ENCODE data around the gene GAB1.
A peak's percentile ranks its signal among the peaks of the same experiment; 100 is the strongest.
"Not testable (repeated sequence)": the region's sequence is repeated elsewhere in the genome, so short reads cannot be mapped to it uniquely, and the experiment has no call there.

GAB1 gene

GRCh38 chr4:143337600-143338287 is 1.1 kb downstream of the GAB1 start:
- DNase-seq (ENCODE audit: low read depth in 2 of 2): peak; percentile 36 to 38

GRCh38 chr4:143338313-143338712 is 1.6 kb downstream of the GAB1 start:
- DNase-seq (ENCODE audit: low read depth in 2 of 2): no peak

- no peak for DNase-seq (ENCODE audit: low read depth in 2 of 2)
Observed at GRCh38 chr4:143339497-143339896, 2.8 kb downstream of the GAB1 start.

GRCh38 chr4:143341186-143341755 is 4.6 kb downstream of the GAB1 start:
- no peak for DNase-seq (ENCODE audit: low read depth in 2 of 2)

GRCh38 chr4:143343276-143343831 is 6.7 kb downstream of the GAB1 start:
- no peak for DNase-seq (ENCODE audit: low read depth in 2 of 2)

GRCh38 chr4:143344041-143344440 is 7.4 kb downstream of the GAB1 start:
- no peak for DNase-seq (ENCODE audit: low read depth in 2 of 2)

GRCh38 chr4:143344774-143345173 is 8.1 kb downstream of the GAB1 start:
- no peak for DNase-seq (ENCODE audit: low read depth in 2 of 2)

GRCh38 chr4:143345356-143345755 is 8.7 kb downstream of the GAB1 start:
- DNase-seq (ENCODE audit: low read depth in 2 of 2): no peak

- DNase-seq (ENCODE audit: low read depth in 2 of 2): no peak
Observed at GRCh38 chr4:143346206-143346605, 9.5 kb downstream of the GAB1 start.

GRCh38 chr4:143347484-143348111 is 10.9 kb downstream of the GAB1 start:
- no peak for DNase-seq (ENCODE audit: low read depth in 2 of 2)

- DNase-seq (ENCODE audit: low read depth in 2 of 2): no peak
Observed at GRCh38 chr4:143348233-143349077, 11.8 kb downstream of the GAB1 start.

GRCh38 chr4:143349858-143350527 is 13.3 kb downstream of the GAB1 start:
- DNase-seq (ENCODE audit: low read depth in 2 of 2): not testable (repeated sequence)

- no peak for DNase-seq (ENCODE audit: low read depth in 2 of 2)
Observed at GRCh38 chr4:143351149-143351691, 14.5 kb downstream of the GAB1 start.

- DNase-seq (ENCODE audit: low read depth in 2 of 2): no peak
Observed at GRCh38 chr4:143351774-143352451, 15.2 kb downstream of the GAB1 start.

- no peak for DNase-seq (ENCODE audit: low read depth in 2 of 2)
Observed at GRCh38 chr4:143352720-143353119, 16.0 kb downstream of the GAB1 start.

- DNase-seq (ENCODE audit: low read depth in 2 of 2): no peak
Observed at GRCh38 chr4:143353797-143354196, 17.1 kb downstream of the GAB1 start.

GRCh38 chr4:143354990-143355389 is 18.3 kb downstream of the GAB1 start:
- DNase-seq (ENCODE audit: low read depth in 2 of 2): no peak

GRCh38 chr4:143355540-143356217 is 19.0 kb downstream of the GAB1 start:
- DNase-seq (ENCODE audit: low read depth in 2 of 2): no peak

- no peak for DNase-seq (ENCODE audit: low read depth in 2 of 2)
Observed at GRCh38 chr4:143356493-143356892, 19.8 kb downstream of the GAB1 start.

All from fibroblast of skin of left quadriceps (primary cell).